ENCODE results near the gene ESF1.
"Not testable (repeated sequence)": the region's sequence is repeated elsewhere in the genome, so short reads cannot be mapped to it uniquely, and the experiment has no call there.

ESF1 gene

DNA sequence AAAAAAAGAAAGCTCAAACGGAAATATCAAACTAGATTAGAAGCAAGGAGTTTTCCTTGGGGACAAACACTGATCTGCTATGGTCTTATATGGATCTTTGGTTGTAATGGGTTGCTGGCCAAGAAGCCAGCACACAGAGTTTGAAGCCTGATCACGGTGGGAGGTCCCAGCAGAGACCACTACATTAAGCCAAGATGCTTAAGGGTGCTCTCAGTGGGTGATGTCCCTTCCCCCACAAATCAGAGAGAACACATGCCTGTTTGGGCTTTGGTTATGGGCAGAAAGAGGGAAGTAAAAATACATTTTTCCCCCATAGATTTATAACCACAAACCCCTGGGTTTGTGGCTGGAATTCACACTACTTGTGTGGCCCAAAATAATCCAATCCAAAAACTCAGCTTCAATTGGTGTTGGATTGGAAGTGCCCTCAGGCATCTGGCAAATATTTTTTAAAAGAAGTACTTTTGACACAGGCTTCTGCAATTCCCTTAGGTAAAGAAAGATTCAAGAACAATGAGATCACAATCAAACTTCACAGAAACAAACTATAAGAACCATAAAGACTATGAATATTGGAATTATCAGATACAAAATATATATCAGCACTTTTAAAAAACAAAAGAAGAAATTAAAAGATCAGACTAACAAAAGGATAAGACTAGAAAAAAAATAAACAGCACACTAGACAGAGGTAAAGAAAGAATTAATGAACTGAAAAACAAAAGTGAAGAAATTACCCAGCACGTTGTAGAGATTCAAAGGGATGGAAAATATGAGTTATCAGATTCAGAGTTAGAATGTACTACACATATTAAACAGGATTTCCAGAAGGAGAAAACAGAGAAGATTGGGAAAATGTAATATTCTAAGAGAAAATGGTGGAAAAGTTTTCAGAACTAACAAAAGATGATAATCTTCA, 44.7 kb downstream of the ESF1 start:
- DNase-seq (ENCODE audit: low spot score) = no peak

DNA sequence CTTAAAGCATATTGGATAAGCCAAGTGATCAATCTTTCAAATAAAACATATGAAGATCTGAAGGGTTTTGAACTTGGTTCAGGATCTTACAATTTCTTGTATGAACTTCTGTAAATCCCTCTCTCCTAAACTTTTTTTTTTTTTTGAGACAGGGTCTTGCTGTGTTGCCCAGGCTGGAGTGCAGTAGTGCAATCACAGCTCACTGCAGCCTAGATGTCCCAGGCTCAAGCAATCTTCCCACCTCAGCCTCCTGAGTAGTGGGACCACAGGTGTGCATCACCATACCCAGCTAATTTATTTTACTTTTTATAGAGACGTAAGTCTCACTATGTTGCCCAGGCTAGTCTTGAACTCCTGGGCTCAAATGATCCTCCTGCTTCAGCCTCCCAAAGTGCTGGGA, 46.5 kb downstream of the ESF1 start:
- DNase-seq (ENCODE audit: low spot score) = not testable (repeated sequence)

DNA sequence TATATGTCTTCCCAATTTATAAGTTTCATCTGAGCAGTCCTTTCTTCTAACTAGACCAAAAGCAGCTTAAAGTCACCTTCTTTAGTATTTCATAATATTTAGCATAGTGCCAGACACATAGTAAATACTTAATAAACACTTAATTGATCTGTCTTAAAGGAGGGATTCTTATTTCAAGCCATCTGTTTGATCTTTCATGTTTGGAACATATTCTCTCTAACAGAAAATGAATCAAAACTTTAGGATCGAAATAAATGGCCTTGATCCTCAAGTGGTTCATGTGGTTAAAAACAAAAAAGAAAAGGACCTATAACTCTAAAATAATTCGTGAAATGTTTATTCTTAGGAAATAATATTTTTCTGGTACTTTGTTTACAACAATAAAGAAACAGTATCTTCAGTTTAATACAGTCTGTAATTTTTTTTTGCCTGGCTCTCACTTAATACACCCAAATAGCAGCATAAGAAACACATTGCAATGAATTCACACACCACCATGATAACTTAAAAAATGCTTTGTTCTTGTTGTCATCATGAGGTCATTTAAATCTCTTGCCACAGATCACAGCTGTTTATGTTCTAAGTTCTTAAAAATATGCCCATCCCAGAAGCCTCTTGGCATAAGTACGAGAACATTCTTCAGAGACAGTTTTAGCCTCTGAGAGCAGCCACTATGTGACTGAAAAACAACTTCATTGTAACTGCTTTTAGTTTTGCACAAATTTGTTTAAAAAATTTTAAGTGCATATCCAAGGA, 48.1 kb downstream of the ESF1 start:
- no peak for DNase-seq (ENCODE audit: low spot score)

DNA sequence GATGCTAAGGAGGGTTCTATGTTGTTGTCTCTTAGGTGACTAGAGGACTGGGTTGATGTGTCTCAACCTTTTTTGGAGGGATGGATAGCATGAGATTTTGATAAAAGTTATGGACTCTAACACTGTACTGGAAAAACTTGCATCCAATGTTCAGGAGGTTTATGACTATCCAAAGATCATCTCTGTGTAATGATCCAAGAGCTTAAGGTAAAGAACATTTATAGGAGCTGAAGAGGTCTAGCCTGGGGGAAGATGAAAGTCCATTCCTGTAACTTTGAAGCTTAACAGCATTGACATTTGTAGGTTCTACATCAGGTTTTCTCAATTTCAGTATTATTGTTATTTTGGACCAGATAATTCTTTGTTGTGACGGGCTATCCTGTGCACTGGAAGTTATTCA, 48.9 kb downstream of the ESF1 start:
- no peak for DNase-seq (ENCODE audit: low spot score)

DNA sequence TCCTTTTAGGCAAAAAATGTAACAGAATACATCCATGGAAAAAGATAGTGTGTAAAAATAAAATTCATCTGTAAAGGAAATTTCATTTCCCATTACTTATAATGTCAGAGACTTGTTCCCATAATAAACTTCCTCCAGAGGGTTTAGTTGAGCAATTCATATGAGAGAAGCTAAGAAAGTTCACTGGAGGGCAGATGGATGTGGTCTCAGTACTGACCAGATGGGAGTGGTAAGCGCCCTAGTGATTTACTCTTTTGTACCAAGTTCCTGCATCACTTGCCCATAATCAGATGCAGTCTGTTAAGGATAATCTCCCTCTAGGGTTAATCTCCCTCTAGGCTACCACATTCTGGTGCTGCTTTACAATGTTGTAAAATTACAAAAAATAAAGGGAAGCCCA, 61.7 kb downstream of the ESF1 start:
- no peak for DNase-seq (ENCODE audit: low spot score)

DNA sequence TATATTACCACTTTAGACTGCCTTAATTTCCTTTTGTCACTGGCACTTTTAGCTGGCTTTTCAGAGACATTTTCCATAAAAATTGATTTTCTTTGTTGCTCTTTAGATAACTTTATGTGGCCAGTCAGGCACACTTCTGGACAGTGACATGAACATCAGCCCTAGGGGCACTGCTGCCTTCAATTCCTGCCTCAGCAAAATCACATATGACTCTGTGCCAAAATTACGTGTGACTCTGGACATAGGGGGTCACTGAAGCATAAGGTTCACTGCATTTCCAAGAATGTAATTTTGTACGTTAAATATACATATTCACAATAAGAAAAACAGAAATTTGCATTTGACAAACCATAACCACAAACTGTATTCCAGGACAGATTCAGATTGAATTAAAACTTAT, 66.5 kb downstream of the ESF1 start:
- no peak for DNase-seq (ENCODE audit: low spot score)

DNA sequence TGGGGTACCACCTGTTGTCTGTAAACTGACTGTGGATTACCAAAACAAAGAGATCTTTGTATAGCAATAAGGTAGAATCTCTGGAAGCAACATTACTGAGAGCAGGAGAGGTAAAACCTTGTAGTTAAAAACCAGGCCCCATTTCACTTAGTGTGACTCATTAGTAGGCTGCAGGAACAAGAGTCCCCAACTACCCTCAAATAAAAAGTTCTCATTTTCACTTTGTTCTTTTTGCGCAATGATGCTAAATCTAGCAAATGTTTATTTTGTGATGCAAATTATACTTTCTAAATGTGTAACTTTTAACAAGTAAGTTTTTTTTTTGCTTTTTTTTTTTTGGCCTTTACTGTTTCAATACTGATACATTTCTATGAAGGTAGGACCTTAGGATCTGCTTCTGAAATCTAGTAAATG, 67.1 kb downstream of the ESF1 start:
- DNase-seq (ENCODE audit: low spot score) = no peak

DNA sequence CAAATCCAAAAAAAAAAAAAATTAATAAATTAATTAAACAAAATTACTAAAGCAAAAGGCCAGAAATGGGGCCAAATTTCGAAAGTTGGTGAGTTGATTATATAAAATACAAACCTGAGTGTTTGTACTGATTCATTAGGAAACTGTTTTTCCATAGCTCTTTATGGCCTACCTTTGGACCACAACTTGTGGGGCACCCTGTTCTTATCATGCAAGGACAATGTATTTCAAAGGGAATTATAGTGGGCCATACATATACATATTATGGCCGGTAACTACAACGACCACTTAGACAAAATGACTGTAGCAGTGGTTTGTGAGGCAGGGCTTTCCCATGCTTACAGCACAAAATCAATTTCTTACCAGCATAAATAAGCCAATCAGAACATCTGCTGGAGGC, 69.5 kb downstream of the ESF1 start:
- no peak for DNase-seq (ENCODE audit: low spot score)

DNA sequence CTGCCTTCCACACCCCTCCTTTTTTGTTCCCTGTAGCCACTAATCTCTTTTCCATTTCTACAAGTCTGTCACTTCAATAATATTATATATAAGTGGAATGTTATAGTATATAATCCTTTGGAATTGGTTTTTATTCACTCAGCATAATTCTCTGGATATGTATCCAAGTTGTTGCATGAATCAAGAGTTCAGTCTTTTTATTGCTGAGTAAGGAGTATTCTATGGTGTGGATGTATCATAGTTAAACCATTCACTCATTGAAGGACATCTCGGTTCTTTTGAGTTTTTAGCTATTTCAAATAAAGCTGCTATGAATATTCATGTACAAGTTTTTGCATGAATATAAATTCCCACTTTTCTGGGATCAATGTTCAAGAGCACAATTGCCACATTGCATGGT, 76.5 kb downstream of the ESF1 start:
- no peak for DNase-seq (ENCODE audit: low spot score)

DNA sequence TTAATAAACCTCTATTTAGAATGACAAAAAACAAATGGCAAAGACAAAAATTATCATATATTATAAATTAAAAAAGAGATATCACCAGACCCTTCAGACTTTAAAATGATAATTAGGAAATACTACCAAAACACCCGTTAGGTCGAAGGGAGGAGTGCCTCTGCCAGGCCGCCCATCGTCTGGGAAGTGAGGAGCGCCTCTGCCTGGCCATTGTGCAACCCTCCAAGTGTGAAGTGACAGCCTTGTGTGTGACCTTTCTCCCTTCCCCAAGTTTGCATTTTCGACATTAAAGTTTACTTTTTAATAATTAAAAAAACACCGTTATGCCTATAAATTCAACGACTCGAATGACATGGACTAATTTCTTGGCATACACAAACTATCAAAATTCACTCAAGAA, 81.5 kb downstream of the ESF1 start:
- DNase-seq (ENCODE audit: low spot score) = no peak

DNA sequence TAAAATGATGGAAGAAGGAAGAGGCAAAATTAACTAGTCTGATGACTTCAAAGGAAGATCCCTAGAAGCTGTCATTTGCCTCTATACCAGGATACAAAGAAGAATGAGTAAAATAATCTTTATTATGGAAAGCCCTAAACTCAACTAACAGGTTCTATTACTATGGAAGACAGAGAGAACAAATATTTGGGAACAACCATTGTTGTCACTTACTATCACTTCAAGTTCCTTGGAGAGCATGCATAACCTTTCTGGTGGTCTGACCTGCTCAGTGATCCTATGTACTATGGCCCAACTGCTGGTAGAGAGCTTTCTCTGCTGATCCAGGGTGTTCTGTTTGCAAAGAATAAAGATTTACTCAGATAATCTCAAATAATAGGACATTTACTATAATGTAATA, 83.2 kb downstream of the ESF1 start:
- DNase-seq (ENCODE audit: low spot score) = no peak

DNA sequence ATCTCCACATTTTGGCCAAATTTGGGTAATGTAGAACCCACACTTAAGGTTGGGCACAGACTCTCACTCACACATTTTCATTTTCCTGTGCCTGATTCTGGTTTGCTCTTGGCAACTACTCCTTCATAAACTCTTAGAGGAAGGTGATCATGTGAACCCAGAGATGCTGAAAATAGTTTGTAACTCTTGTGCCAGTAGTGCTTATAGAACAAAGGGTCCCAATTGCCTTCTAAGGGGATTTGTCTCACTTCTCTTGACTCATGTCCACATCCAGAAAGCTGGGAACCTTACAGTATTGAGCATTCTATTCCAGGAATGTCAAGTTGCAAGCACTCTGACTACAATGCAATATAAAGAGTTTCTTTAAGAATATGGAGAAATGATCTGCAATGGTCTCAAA, 84.0 kb downstream of the ESF1 start:
- no peak for DNase-seq (ENCODE audit: low spot score)

DNA sequence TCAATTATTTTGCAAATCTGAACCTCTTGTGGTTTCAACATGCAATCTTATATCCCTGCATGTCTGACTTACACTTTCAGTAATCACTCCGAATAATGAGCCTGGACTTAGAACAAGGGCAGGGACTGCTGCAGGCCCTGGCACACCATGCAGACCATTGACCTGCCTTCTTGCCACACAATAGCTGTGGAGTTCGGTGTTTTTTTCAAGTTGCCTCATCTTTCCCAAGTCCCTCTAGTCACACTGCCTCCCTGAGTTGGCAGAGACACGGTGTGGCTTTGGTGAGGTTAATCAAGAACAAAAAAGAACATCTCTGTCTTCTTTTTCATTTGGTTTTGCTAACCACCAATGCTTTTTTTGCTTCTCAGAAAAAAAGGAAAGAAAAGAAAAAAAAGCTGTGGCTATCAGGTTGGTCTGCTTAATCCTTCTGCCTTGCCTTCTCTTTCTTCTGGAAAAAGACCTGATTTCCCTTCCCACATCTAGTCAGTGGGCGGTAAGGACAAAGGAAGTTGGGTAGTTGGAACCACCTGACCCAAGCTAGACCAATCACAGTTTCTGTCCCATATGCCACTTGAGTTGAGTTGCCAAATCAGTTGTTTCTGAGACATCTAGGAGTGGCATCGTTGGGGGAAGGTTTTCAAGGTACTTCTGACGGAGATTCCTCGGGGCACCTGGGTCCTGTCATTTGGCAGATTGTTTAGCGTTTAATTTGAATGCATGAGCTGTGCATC, 90.1 kb downstream of the ESF1 start:
- DNase-seq (ENCODE audit: low spot score) = no peak

DNA sequence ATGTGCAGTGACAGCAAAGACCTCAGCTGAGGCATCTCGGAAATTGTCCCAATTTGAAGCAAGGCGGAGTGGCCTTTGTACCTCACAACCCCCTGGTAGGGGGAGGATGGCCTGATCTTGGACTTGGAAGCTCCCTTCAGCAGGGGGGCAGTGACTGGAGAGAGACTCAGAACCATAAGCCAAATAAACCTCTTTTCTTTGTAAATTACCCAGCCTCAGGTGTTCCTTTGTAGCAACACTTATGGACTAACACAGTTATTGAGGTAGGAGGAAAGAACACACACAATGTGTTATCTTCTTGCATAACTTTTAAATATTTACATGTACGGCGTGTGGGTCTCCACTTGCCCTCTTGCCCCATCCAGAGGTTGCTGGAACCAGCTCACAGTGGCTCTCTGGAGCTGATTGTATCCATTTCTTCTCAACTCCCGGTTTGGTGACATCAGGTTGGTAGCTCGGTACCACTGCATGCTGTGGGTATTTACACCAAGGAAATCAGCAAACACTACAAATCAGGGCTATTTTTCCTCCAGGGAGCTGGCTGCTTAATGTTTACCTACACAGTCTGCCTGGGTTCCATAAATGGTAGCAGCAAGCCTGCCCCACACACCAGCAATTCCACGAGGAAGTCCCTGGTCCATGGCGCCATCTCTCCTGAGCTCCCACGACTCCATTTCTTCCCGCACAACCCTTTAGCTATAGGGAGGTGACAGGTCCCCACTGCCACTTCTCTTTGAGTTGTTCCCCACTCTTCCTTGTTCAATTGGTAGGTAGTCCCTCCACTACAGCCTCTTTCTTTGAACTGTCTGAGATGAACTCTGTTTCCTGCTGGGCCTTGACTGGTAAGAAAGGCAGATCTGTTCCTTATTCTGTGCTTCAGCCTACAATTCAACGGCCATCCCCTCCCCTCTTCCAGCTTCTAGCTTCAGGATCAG, 91.7 kb downstream of the ESF1 start:
- DNase-seq (ENCODE audit: low spot score) = no peak

DNA sequence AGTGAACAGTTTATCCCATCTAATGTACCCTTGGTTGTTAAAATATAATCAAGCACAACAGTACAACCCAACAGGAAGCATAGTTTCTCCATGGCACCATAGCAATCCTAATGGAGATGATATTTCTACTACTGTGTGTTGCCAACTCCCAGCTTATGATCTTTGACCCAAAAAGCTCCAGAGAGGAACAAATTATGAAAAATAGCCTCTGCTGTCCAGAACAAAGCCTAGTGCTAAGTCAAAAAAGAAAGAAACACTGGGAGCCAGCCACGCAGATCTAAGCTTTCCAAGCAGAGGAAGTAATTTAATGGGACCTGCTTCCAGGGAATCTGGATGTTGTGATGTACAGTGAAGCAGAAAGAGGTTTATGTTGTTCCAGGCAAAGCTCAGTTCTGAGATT, 93.8 kb downstream of the ESF1 start:
- no peak for DNase-seq (ENCODE audit: low spot score)

DNA sequence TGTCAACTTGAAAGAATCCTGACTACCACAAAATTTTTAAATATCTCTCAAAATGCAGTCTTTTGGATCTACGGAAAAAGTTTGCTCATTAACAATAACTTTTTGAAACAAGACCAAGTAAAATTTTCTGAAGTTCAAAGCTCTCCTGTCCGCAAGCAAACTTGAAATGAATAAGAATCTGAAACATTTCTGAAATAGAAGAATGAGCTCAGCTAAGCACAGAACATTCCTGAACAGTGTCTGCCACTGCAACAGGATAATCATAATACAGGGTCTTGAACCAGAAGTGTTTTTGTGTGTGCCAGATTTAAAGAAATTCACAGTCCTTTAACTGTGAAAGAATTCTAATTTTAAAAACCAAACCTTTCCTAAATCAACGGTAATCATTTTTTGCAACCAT, 96.9 kb downstream of the ESF1 start:
- no peak for DNase-seq (ENCODE audit: low spot score)

DNA sequence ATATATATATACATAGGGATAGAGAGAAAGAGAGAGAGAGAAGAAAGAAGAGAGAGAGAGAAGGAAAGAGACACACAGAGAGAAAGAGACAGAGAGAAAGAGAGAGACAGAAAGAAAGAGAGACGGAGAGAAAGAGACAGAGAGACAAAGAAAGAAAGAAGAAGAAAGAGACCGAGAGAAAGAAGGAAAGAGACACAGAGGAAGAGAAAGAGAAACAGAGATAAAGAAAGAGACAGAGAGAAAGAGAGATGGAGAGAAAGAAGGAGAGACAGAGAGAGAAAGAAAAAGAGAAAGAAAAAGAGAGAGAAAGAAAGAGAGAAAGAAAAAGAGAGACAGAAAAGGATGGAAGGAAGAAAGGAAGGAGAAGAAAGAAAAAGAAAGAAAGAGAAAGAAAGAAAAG, 99.1 kb downstream of the ESF1 start:
- no peak for DNase-seq (ENCODE audit: low spot score)

DNA sequence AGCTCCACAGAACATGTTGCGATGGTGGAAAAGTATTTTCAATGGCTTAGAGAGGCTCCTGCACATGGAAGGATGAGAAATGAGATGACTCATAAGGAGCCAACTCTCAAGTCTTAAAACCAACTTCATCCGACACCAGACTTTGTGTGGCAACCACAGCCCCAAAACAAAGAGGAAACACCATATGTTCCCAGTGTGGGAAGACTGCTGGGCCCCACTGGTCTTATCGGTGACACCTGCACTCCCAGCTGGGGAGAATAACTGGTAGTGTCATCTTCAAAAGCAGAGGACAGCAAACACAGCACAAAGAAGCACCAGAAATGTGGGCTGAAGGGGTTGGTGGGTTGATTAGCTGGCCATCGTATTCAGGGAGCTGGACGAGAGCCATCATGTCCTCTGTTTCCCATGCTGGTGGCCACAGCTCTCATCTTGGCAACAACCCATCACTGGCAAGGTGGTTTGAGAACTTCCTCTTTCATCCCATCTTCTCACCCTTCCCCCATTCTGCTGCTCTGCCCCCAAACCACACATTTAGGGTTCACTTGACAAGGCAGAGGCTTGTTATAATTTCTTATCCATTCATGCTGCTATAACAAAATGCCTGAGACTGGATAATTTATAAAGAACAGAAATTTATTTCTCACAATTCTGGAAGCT, 100.0 kb downstream of the ESF1 start:
- peak; percentile 39 for DNase-seq (ENCODE audit: low spot score)

DNA sequence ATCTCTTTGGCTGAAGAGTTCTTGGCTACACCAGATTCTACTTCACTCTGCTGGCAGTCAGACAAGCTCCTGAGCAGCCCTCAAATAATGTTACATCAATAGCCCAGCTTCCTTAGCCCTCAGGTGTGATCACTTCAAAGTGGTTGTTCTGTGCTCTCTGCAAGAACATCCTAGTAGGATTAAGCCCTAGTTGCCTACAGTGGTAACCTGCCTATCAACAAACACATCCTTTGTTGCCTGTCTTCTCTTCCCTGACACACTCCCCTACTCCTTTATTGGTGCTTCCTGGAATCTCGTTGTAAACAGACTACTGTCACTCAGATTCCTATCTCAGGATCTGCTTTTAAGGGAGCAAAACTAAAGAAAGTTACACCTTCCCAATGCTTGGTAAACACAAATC, 100.9 kb downstream of the ESF1 start:
- DNase-seq (ENCODE audit: low spot score) = no peak

DNA sequence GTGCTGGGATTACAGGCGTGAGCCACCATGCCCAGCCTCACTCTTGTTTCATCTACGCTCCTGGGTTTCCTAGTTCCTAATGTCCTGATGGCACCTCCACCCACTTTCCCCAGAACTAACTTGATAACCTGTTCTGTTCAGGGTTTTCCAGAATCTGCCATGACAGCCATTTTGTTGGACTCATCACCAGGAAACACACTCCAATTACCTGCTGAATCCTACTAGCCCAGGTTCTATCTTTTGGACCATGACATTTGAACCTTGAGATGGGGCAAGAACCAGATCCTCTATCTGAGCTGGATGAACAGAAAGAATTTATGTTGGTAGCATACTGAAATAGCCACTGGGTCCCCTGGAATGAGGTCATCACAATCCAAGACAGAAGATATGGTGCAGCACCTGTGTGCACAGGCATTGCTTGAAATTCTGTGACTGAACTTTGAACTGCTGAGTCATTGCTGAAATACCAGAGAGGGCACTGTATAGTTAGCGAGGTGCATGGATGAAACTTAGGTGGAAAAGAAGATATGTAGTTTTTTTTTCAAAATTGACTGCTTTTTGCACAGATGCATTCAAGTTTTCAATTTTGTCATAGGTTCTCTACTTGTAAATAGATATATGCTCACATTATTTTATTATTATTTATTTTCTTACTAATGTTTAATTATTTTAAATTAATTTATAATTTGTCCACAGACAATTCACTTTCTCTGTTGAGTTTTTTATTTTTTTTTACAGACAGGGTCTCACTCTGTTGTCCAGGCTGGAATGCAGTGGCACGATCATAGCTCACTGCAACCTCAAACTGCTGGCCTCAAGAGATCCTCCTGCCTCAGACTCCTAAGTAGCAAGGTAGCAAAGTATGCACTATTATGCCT, 103.2 kb downstream of the ESF1 start:
- DNase-seq (ENCODE audit: low spot score) = no peak
